Suprapubic skin (tissue), 4 donors: Measurements from ENCODE around the gene LMX1A.

Experiments
- EP300 ChIP-seq: sonication (generic); formaldehyde crosslinking; IDR thresholded peaks from one replicate; pipeline ENCODE4 v1.6.1; 2017; ENCODE audit warnings: antibody characterized with exemption
- POLR2A ChIP-seq, 2 donors: fragments of 450-650 bp; IDR thresholded peaks; one replicate each; pipeline ENCODE4 v1.6.1; 2017; ENCODE audit warnings: antibody characterized with exemption in 2 of 2, mild to moderate bottlenecking in 2 of 2, moderate library complexity in 2 of 2
- POLR2AphosphoS5 ChIP-seq, 3 donors: sonication (generic); formaldehyde crosslinking; IDR thresholded peaks; one replicate each; pipeline ENCODE4 v1.6.1; 2017; ENCODE audit warnings: antibody characterized with exemption in 3 of 3
- TF ChIP-seq, protein P1 (sequence below), 2 donors: fragments of 200-600 bp in 1 of 2; fragments of 450-650 bp in 1 of 2; sonication (generic) in 1 of 2; IDR thresholded peaks; one replicate each; pipeline ENCODE4 v1.5.1; 2016 to 2019; ENCODE audit warnings: antibody characterized with exemption in 2 of 2, mild to moderate bottlenecking in 1 of 2, moderate library complexity in 1 of 2

DNA sequence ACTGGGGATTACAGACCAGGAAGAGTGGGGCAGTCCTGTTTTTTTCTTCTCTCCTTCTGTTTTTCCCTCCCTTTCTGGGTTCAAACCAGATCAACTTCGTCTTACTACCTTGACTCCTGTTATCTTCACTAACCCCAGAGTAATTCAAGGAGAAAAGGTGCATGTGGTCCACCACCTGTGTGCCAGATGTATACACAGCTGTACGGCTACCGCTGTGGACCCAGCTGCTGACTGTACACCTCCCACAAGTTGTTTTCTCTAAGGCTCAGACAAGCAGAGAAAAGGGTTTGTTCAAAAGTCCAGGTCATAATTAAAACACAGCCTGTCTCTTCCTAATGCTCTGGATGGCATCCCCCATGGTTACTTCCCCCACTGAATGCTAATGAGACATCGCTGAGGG, 102.1 kb downstream of the LMX1A start:
- TF ChIP-seq, protein P1, sequence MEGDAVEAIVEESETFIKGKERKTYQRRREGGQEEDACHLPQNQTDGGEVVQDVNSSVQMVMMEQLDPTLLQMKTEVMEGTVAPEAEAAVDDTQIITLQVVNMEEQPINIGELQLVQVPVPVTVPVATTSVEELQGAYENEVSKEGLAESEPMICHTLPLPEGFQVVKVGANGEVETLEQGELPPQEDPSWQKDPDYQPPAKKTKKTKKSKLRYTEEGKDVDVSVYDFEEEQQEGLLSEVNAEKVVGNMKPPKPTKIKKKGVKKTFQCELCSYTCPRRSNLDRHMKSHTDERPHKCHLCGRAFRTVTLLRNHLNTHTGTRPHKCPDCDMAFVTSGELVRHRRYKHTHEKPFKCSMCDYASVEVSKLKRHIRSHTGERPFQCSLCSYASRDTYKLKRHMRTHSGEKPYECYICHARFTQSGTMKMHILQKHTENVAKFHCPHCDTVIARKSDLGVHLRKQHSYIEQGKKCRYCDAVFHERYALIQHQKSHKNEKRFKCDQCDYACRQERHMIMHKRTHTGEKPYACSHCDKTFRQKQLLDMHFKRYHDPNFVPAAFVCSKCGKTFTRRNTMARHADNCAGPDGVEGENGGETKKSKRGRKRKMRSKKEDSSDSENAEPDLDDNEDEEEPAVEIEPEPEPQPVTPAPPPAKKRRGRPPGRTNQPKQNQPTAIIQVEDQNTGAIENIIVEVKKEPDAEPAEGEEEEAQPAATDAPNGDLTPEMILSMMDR (IDR thresholded peaks at IDR 0.05): no peak
- TF ChIP-seq POLR2A (IDR thresholded peaks at IDR 0.05): no peak
- no peak for TF ChIP-seq EP300
- TF ChIP-seq POLR2AphosphoS5 (IDR thresholded peaks at IDR 0.05): no peak
